GM18498 (cell line): Measurements from ENCODE around the gene ABHD8.

ENCODE experiments used
- ATAC-seq: cut with Tn5 transposase; IDR thresholded peaks from one replicate; pipeline ENCODE4 v1.9.1; 2021; ENCODE audit warnings: mild to moderate bottlenecking, moderate library complexity; ENCODE audit not compliant: unreplicated experiment

The ABHD8 gene

GRCh38 chr19:17333611-17334413 lies 30.6 kb upstream of the ABHD8 start:
- no peak for ATAC-seq

GRCh38 chr19:17332677-17333581 lies 29.7 kb upstream of the ABHD8 start:
- ATAC-seq: no peak

GRCh38 chr19:17332360-17332676 lies 29.1 kb upstream of the ABHD8 start:
- no peak for ATAC-seq

DNA sequence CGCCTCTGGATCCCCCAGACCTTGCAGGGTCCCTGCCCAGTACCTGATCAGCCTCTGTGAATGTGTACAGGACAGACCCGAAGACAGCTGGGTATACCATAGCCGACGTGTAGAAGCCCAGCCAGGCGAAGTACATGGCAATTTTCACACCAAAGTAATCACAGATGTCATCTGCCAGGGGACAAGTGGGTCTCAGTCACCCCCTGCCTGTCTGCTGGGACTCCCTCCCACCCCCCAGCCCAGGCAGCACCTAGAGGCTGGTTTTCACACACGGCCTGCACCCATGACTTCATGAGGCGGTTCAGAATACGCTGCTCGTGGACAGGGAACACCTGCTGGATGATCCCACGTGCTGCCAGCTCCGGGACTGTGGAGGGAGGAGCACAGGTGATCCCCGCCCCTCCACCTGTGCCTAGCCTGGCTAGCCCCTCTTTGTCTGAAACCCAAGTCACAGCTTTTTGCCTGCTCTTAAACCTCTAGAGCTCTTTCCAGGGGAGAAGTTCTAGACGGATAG lies 27.9 kb upstream of the ABHD8 start:
- ATAC-seq: no peak

DNA sequence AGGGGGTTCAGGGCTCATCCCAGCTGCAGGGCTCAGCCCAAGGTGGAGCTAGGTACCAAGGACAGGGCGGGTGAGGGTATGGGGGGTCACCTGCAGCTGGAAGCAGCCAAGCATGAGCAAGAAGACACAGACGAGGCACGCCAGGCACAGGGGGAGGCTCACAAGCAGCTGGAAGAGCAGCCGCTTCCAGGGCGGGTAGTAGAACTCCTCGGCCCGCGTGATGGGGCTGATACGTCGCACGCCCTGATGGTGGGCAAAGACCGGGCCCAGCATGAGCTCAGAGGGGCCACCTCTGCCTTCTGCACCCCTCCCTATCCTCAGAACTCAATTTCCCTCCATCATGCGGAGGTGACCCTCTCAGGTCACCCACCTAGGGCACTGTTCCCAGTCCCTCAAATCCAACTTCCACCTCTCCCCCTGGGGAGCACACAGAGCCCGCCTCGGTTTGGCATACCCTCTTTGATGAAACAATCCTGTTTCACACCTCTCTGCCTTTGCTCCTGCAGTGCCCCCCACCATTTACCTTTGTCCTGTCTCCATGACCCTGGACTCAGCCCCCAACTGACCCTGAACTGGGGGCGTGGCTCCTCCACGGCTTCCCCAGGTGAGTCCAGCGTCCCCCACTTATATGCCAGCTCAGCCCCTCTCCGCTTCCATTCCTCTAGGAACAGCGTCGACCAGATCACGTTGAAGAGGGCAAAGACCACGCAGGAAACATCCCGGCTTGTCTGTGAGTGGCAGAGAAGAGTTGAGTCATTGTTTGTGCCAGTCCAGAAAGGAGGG lies 27.2 kb upstream of the ABHD8 start:
- no peak for ATAC-seq

GRCh38 chr19:17329366-17330261 lies 26.4 kb upstream of the ABHD8 start:
- ATAC-seq: no peak

- ATAC-seq: no peak
These were observed 25.5 kb upstream of the ABHD8 start for GRCh38 chr19:17328517-17329365.

GRCh38 chr19:17327654-17328516 lies 24.7 kb upstream of the ABHD8 start:
- ATAC-seq: no peak

GRCh38 chr19:17327068-17327653 lies 23.9 kb upstream of the ABHD8 start:
- ATAC-seq: no peak

DNA sequence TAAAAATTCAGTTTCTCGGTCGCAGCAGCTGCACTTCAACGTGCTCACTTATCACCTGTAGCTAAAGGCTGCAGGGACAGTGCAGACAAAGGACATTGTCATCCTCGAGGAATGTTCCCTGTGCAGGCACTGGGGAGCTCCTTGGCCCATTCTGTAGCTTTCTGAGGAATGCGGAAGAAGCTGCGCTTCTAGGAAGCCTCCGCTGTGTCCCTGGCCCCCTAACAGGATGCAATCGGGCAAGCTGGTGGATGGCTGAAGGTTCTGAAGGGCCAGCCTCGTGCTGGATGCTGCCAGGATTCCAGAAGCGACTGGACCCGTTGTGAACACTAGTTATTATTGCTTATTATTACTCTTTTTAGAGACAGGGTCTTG lies 23.4 kb upstream of the ABHD8 start:
- ATAC-seq: no peak

- no peak for ATAC-seq
These were observed 22.8 kb upstream of the ABHD8 start for GRCh38 chr19:17325881-17326594.

GRCh38 chr19:17325133-17325532 lies 21.9 kb upstream of the ABHD8 start:
- no peak for ATAC-seq

DNA sequence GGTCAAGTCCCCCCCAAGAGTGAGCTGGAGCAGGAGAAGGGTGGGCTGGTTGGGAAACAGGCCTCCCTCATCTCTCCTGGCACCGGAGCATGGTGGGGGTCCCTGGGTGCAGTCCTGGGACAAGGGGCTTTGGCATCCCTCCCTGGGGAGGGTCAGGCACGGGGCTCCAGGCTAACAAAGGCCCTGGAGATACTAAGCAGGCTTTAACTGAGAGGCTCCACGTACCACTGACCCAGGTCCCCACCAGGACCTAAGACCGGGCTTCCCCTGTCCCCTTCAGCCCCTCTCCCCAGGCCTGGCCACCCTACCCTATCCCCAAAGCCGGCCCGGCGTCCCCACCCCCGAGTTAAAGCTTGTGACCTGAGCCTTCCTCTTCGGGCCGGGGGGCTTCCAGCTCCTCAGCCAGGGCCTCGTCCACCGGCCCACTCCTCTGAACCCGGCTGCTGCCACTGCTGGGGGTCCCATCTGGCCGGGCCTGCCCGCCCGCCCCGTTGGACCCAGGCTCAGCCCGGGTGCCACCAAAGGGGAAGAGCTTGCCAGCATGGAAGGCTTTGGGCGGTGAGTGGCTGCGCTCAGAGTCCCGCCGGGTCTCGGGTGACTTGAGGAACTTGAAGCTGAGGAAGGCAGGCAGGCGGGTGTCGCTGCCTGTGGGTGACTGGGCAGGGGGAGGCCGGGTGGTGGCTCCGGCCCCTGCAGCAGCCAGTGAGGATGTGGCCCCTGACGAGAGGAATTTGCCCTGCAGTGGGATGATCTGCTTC lies 21.3 kb upstream of the ABHD8 start:
- ATAC-seq: no peak

GRCh38 chr19:17323964-17324332 lies 20.7 kb upstream of the ABHD8 start:
- no peak for ATAC-seq

DNA sequence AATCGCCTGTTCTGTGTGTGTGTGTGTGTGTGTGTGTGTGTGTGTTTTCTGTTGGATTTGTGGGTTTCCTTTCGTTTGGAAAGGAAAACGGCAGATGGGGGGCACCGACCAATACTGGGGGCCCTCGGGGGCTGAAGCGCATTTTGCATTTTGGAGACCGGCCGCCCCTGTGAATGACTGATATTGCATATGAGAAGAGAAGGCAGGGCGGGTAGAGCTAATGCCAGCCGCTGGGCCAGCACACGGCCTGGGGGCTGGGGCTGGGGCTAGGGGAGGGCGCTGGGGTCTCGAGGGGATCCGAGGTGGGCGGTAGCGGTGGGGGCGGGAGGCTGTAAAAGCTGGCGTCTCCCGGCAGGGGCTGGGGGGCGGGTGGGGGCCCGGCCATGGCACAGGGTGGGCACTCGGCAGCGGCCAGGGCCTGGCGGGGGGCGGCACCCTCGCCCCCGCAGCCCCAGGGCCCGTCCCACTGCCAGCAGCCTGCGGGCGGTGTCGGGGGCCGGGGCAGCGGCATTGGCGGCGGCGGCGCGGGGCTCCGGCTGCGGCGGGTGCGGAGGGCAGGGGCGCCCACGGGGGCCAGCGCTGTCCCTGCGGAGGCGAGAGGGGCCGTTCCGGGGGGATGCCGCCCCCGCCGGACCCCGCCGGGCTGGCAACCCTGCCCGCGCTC lies 20.2 kb upstream of the ABHD8 start:
- no peak for ATAC-seq

DNA sequence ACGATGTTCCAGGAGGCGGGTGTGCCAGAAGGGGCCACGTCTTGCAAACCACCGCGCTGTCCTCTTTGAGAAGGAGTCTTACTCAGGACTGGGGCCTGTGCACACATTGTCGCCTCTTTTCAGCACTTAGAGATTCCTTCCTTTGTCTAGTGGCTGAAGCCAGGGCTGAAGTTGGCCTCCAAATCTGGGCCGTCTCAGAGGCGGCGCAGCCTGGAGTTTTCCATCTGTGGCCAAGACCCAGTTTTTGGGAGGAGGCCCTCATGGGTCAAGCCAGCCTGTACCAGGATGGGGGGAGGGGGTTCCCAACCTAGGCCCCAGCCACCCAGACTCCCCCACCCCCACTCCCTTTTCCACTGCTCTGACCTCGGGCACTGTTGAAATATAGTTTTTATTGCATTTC lies 19.6 kb upstream of the ABHD8 start:
- no peak for ATAC-seq
